Tibial nerve (tissue), 4 donors: Measurements from ENCODE around the gene SCAND1. TPM values are rescaled to one million over a fixed set of nuclear protein-coding genes. Genes with fewer than 3 reads are reported as not detected.
"Not testable (repeated sequence)": the region's sequence is repeated elsewhere in the genome, so short reads cannot be mapped to it uniquely, and the experiment has no call there.

Experiments used
- DNase-seq, 2 donors: peaks; one replicate each; pipeline ENCODE4 v3.0.0-alpha.2; 2019; ENCODE audit warnings: low spot score in 2 of 2
- H3K27ac ChIP-seq, 4 donors: fragments of 200-600 bp; sonication (generic) in 3 of 4; one replicate each; pipeline ENCODE4 v1.5.1; 2017 to 2019; ENCODE audit warnings: mild to moderate bottlenecking in 1 of 4
- H3K27me3 ChIP-seq, 2 donors: fragments of 200-600 bp; sonication (generic) in 1 of 2; one replicate each; pipeline versions ENCODE4 v1.5.1 to v1.6.0; 2017 to 2019
- H3K36me3 ChIP-seq, 3 donors: fragments of 200-600 bp; sonication (generic); one replicate each; pipeline ENCODE4 v1.5.1; 2018 to 2019
- H3K4me1 ChIP-seq, 4 donors: fragments of 200-600 bp; sonication (generic) in 3 of 4; one replicate each; pipeline ENCODE4 v1.5.1; 2017 to 2019
- H3K4me3 ChIP-seq, 4 donors: fragments of 200-600 bp; sonication (generic) in 3 of 4; one replicate each; pipeline ENCODE4 v1.5.1; 2017 to 2019; ENCODE audit warnings: mild to moderate bottlenecking in 1 of 4, moderate library complexity in 1 of 4
- H3K9me3 ChIP-seq, 4 donors: fragments of 200-600 bp; sonication (generic) in 3 of 4; one replicate each; pipeline ENCODE4 v1.5.1; 2017 to 2019
- EP300 ChIP-seq, 2 donors: sonication (generic); formaldehyde crosslinking; IDR thresholded peaks; one replicate each; pipeline ENCODE4 v1.6.1; 2017; ENCODE audit warnings: antibody characterized with exemption in 2 of 2, mild to moderate bottlenecking in 1 of 2
- POLR2A ChIP-seq, 2 donors: fragments of 450-650 bp; IDR thresholded peaks; one replicate each; pipeline ENCODE4 v1.6.1; 2017; ENCODE audit warnings: antibody characterized with exemption in 2 of 2, mild to moderate bottlenecking in 2 of 2, moderate library complexity in 2 of 2
- WGBS, 2 donors: methylation state at CpG; one replicate each; pipeline ENCODE4 v1.1.5; 2018; 5-methylcytosine and 5-hydroxymethylcytosine counted together
- total RNA-seq, 4 donors: library from RNA; depleted of rRNA; stranded (reverse); fragments of >200 nt; gene quantifications; one replicate each; pipeline ENCODE4 v1.1.0, GENCODE V29; 2016
- TF ChIP-seq, protein P1 (sequence below), 5 experiments: fragments of 200-600 bp in 3 of 5; fragments of 450-650 bp in 2 of 5; sonication (generic) in 3 of 5; IDR thresholded peaks; one replicate each; pipeline ENCODE4 v1.5.1; 2016 to 2019; ENCODE audit warnings: antibody characterized with exemption in 5 of 5, mild to moderate bottlenecking in 3 of 5, moderate library complexity in 2 of 5

Gene SCAND1
- total RNA-seq, 4 donors from 2014 or later: 120 to 224 (median 151) TPM

DNA sequence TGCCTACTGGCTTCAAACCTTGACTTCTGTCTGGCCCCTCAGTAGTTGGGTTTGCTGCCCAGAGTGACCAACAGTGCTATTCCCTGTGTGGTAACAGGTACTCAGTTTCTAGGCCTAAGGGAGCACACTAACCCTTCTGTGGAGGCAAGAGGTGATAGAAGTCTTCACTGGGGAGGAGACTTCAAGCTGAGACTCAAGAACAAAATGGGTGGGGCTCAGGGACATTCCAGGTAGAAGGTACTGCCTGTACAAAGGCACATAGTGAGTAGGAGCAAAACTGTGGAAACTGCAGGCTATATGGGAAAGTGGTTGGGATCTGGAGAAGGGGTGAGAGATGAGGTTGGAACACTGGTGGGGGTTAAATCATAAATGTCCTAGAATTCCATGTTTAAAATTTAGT, 2.3 kb upstream of the SCAND1 start:
- Histone ChIP-seq H3K27ac (no peak overlapping the region), H3K36me3 (no peaks in the 10 kb centered on the region), H3K9me3 (no peaks in the 10 kb centered on the region), H3K27me3 (no peaks in the 10 kb centered on the region), H3K4me1 (peaks cover 0 to 26% (median 24%) of the 10 kb centered on the region in 4 donors), H3K4me3 (no peak overlapping the region)
- TF ChIP-seq, protein P1, sequence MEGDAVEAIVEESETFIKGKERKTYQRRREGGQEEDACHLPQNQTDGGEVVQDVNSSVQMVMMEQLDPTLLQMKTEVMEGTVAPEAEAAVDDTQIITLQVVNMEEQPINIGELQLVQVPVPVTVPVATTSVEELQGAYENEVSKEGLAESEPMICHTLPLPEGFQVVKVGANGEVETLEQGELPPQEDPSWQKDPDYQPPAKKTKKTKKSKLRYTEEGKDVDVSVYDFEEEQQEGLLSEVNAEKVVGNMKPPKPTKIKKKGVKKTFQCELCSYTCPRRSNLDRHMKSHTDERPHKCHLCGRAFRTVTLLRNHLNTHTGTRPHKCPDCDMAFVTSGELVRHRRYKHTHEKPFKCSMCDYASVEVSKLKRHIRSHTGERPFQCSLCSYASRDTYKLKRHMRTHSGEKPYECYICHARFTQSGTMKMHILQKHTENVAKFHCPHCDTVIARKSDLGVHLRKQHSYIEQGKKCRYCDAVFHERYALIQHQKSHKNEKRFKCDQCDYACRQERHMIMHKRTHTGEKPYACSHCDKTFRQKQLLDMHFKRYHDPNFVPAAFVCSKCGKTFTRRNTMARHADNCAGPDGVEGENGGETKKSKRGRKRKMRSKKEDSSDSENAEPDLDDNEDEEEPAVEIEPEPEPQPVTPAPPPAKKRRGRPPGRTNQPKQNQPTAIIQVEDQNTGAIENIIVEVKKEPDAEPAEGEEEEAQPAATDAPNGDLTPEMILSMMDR (IDR thresholded peaks at IDR 0.05): no peak
- TF ChIP-seq POLR2A (IDR thresholded peaks at IDR 0.05): no peak
- no peak for TF ChIP-seq EP300 (IDR thresholded peaks at IDR 0.05)
- no peak for DNase-seq

DNA sequence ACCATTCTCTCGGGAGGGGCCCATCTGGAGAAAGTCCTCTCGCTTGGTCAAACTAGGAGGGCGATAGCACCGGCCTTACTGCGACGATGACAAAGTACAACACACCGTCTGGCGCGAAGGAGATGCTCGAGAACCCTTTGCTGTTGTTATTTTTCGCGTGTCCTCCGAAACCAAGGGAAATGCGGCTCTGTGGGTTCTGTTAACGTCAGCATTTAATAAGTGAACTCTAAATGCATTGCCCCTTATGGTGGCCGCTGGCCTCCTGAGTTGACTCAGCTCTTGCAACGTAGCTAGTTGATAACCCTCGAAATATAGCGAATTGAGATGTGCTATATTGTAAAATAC, 577 bp upstream of the SCAND1 start:
- Histone ChIP-seq H3K27me3 (no peaks in the 10 kb centered on the region), H3K4me3 (peak overlapping the region; percentile 66 to 99 (median 96)), H3K36me3 (no peaks in the 10 kb centered on the region), H3K9me3 (no peaks in the 10 kb centered on the region), H3K27ac (peak overlapping the region; percentile 90 to 99 (median 96)), H3K4me1 (peaks cover 0 to 26% (median 24%) of the 10 kb centered on the region in 4 donors)
- TF ChIP-seq, protein P1 (IDR thresholded peaks at IDR 0.05): no peak
- TF ChIP-seq POLR2A (IDR thresholded peaks at IDR 0.05) (no peak), EP300 (IDR thresholded peaks at IDR 0.05) (no peak)
- DNase-seq: no peak
- 2% methylated on average over 17 to 19 of the region's 19 CpGs for WGBS, 2 donors

DNA sequence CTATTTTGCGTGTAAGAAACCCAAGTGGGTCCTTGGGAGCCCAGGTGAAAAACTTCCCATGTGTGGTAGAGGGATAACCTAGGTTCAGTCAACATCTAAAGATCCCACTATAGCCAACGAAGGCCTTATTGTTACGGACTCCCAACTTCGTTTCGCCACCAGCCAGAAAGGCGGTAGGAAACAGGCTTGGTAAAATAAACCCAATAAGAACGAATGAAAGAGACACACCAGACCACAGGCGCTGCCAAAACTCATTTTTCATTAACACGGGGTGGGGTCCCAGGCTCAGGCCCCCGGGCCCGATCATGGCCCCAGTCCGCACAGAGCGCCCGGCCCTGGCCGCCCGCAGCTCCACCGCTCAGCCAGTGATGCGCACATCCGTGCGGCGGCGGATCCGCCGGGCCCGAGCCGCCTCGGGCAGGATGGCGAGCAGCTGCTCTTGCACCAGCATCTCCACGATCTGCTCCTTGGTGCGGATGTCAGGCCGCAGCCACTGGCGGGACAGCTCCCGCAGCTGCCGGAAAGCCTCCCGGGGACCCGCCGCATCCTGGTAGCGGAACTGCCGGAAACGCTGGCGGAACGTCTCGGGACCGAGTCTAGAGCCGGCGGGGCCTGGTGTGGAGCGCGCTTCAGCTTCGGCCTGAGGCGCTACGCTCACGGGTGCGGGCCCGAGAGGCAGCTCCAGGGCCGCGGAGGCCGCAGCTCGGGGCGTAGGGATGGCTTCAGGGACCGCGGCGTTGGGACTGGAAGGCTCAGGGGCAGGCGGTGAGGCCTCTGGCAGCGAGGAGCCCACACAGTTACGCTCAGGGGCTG, 709 bp downstream of the SCAND1 start:
- Histone ChIP-seq H3K9me3 (no peaks in the 10 kb centered on the region), H3K27me3 (no peaks in the 10 kb centered on the region), H3K4me1 (peaks cover 0 to 26% (median 24%) of the 10 kb centered on the region in 4 donors), H3K4me3 (peak overlapping the region; percentile 66 to 99 (median 96)), H3K36me3 (peaks cover 0 to 9% (median 0%) of the 10 kb centered on the region in 3 donors), H3K27ac (peak overlapping the region; percentile 90 to 99 (median 98))
- TF ChIP-seq, protein P1 (IDR thresholded peaks at IDR 0.05): no peak
- TF ChIP-seq POLR2A (IDR thresholded peaks at IDR 0.05): no peak
- TF ChIP-seq EP300 (IDR thresholded peaks at IDR 0.05): no peak
- 2% methylated on average over 26 to 65 of the region's 65 CpGs for WGBS, 2 donors
- DNase-seq: no peak

DNA sequence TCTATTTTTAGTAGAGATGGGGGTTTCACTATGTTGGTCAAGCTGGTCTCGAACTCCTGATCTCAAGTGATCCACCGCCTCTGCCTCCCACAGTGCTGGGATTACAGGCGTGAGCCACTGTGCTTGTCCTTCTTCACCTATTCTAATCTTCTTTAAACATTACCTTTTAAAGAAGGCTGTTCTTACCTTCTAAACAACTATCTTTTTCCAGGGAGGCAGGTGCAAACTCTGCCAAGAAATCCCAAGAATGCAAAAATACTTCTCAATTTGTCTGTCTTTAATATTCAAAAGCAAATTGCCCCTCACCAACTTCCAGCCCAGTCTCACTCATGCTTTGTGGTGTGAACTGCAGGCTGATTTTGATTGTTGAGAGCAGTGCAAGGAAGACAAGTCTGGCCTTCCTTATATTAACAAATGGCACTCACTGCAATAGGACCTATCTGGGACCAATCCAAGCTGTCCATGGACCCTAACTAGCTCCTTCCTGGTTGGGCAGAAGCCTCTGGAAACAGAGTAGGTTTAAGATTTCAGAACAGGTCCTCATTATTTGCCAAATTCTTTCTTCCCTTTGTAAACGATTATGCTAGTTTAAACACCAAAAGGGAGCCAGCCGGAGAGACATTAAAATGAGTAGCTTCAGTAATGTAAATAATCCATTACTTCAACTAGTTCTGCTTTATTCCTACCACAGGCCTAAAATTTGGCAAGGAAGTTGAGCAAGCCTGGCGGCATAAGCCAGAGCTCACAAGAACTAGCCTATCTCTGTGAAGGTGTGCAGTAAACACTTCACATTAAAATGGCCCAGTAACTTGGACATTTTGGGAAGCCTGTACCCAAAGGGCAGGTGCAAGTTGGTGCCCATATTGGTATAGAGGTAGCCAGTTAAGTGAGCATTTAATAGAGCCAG, 1.6 kb downstream of the SCAND1 start:
- TF ChIP-seq, protein P1 (IDR thresholded peaks at IDR 0.05): no peak
- no peak for TF ChIP-seq POLR2A (IDR thresholded peaks at IDR 0.05)
- TF ChIP-seq EP300 (IDR thresholded peaks at IDR 0.05): no peak
- no peak for DNase-seq
- Histone ChIP-seq H3K27ac (peak overlapping the region; percentile 90 to 99 (median 98)), H3K9me3 (no peaks in the 10 kb centered on the region), H3K27me3 (no peaks in the 10 kb centered on the region), H3K4me1 (peaks cover 0 to 26% (median 24%) of the 10 kb centered on the region in 4 donors), H3K36me3 (peaks cover 0 to 18% (median 0%) of the 10 kb centered on the region in 3 donors), H3K4me3 (peak overlapping the region; percentile 66 to 99 (median 96))
- WGBS, 2 donors: 58 to 62% methylated on average over 6 of the region's 6 CpGs

DNA sequence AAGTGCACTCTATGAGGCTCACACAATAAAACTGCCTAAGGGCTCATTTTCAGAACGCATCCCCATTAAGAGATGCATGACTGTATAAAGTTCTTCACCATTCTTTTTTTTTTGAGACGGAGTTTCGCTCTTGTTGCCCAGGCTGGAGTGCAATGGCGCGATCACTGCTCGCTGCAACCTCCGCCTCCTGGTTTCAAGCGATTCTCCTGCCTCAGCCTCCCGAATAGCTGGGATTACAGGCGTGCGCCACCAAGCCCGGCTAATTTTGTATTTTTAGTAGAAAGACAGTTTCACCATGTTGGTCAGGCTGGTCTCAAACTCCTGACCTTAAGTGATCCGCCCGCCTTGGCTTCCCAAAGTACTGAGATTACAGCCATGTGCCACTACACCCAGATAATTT, 2.2 kb downstream of the SCAND1 start:
- not testable (repeated sequence) for DNase-seq, H3K4me3 ChIP-seq, H3K9me3 ChIP-seq, H3K27me3 ChIP-seq
- peaks cover 0 to 25% (median 0%) of the 10 kb centered on the region in 3 donors for H3K36me3 ChIP-seq
- peaks cover 0 to 26% (median 24%) of the 10 kb centered on the region in 4 donors for H3K4me1 ChIP-seq
- H3K27ac ChIP-seq: peak overlapping the region in 1 of 4 donors; percentile 99
- 97 to 98% methylated on average over 14 of the region's 14 CpGs for WGBS, 2 donors
